Thoracic aorta (tissue), 2 donors: Measurements from ENCODE around the gene CDC42BPG. TPM values are rescaled to one million over a fixed set of nuclear protein-coding genes. Genes with fewer than 3 reads are reported as not detected.
A peak's percentile ranks its signal among the peaks of the same experiment; 100 is the strongest.

Experiments
- ATAC-seq: fragments of 150-250 bp; one replicate; pipeline ENCODE4 v1.8.0; 2017; ENCODE audit warnings: low read depth; ENCODE audit not compliant: insufficient number of reproducible peaks, low FRiP score
- DNase-seq: peaks from one replicate; pipeline ENCODE4 v3.0.0-alpha.2; 2020; ENCODE audit warnings: low spot score
- H3K27ac ChIP-seq, 2 donors: fragments of 200-600 bp; sonication (generic); 1 replicate in 1 of 2; 2 replicates in 1 of 2; pipeline ENCODE4 v1.5.1; 2016; ENCODE audit warnings: mild to moderate bottlenecking in 2 of 2, moderate library complexity in 2 of 2
- H3K27me3 ChIP-seq: fragments of 200-600 bp; sonication (generic); replicated peaks from 2 replicates; pipeline ENCODE4 v1.6.0; 2016; ENCODE audit warnings: mild to moderate bottlenecking; ENCODE audit not compliant: insufficient read depth
- H3K36me3 ChIP-seq: fragments of 200-600 bp; sonication (generic); one replicate; pipeline ENCODE4 v1.5.1; 2016
- H3K4me1 ChIP-seq, 2 donors: fragments of 200-600 bp; sonication (generic); 1 replicate in 1 of 2; 2 replicates in 1 of 2; pipeline versions ENCODE4 v1.5.1 to v1.6.0; 2016; ENCODE audit warnings: low read depth in 2 of 2, mild to moderate bottlenecking in 1 of 2; ENCODE audit not compliant: control insufficient read depth in 1 of 2
- H3K4me3 ChIP-seq: fragments of 200-600 bp; sonication (generic); 2 replicates; pipeline ENCODE4 v1.5.1; 2016; ENCODE audit warnings: mild to moderate bottlenecking
- H3K9me3 ChIP-seq: fragments of 200-600 bp; sonication (generic); 2 replicates; pipeline ENCODE4 v1.5.1; 2016
- total RNA-seq, 2 donors: library from RNA; depleted of rRNA; stranded (reverse); fragments of >200 nt; gene quantifications; one replicate each; pipeline versions ENCODE4 v1.1.0 to v1.2.3, GENCODE V29; 2016
- TF ChIP-seq, protein P1 (sequence below): fragments of 200-600 bp; sonication (generic); IDR thresholded peaks from one replicate; pipeline ENCODE4 v1.5.1; 2019; ENCODE audit warnings: antibody characterized with exemption

The CDC42BPG gene
- total RNA-seq, 2 donors from 2014 or later = 0.68 to 1.2 TPM

DNA sequence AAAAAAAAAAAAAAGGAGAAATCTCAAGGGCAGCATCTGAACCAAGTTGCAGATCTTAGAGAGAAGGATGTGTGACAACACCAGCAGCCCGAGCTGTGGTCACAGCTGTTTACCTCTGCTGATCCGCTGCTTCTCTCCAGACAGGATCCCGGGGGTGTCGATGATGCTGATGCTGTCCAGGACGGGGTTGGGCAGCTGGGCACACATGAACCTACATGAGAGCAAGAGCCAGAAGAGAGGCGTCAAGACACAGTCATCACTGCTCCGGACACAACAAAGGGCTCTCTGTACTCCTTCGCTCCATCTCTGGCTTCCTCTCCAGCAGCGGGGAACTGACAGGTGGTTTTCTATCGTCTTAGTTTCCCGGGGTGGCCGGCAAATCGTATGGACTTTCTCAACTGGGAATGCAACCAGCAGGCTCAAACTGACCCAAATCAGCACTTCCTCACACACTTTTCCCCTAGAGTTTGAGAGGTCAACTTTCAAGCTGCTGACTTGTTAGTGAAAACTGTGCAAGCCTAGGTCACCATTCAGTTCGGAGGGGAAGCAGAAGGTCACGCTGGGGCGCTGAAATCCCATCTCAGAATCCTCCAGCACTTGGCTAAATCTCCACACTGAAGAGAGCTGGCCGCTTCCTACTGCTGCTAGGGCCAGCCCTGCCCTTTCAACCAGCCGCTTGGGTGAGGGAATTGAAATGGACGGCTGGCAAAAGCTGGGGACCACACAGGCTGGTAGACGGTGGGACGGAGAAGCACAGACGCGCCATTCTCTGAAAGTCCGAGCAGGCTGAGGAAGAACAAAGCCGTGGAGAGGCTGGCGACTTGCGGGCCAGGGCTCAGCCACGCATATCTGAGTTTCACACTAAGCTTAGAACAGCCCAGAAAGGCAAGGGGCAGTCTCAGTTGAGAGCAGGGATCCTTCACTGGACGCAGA, 30.1 kb upstream of the CDC42BPG start:
- TF ChIP-seq, protein P1, sequence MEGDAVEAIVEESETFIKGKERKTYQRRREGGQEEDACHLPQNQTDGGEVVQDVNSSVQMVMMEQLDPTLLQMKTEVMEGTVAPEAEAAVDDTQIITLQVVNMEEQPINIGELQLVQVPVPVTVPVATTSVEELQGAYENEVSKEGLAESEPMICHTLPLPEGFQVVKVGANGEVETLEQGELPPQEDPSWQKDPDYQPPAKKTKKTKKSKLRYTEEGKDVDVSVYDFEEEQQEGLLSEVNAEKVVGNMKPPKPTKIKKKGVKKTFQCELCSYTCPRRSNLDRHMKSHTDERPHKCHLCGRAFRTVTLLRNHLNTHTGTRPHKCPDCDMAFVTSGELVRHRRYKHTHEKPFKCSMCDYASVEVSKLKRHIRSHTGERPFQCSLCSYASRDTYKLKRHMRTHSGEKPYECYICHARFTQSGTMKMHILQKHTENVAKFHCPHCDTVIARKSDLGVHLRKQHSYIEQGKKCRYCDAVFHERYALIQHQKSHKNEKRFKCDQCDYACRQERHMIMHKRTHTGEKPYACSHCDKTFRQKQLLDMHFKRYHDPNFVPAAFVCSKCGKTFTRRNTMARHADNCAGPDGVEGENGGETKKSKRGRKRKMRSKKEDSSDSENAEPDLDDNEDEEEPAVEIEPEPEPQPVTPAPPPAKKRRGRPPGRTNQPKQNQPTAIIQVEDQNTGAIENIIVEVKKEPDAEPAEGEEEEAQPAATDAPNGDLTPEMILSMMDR = no peak
- Histone ChIP-seq H3K4me3 (peak overlapping the region; percentile 78), H3K9me3 (no peaks in the 10 kb centered on the region), H3K27ac (peak overlapping the region; percentile 28 to 76), H3K4me1 (peaks cover 49 to 86% of the 10 kb centered on the region in 2 donors), H3K36me3 (peaks cover 9% of the 10 kb centered on the region), H3K27me3 (no peaks in the 10 kb centered on the region)
- ATAC-seq (no peak), DNase-seq (no peak)

DNA sequence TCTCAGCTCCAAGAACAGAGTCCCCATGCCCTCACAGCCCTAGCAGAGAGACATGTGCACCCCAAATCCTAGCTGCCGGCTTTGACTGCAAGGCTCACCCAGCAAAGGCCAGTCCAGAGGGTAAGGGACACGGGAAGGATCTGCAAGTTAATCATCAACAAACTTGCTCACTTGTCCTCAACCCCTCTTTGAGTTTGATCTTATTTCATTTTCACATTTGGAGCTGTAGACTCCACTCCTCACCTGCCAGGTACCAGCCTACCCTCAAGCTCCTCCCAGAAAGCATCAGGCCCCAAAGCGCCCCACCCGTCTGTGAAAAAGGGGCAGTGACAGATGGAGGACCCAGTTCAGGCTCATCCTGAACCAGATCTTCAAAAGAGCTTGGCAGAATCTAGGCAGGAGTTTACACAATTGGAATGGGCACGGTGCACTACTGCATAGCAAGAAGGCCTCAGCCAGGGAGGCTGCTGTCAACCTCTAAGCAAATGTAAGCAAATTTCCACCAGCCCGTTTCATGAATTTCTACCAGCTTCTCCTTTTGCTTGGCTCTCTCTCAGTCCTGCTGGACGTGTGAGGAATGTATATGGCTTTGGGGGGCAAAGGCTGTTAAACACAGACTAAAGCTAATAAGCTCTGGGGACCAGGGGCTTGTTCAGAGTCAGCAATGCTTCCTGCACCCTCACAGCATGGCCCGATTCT, 28.5 kb upstream of the CDC42BPG start:
- DNase-seq = no peak
- ATAC-seq = no peak
- Histone ChIP-seq H3K36me3 (peaks cover 12% of the 10 kb centered on the region), H3K4me1 (peaks cover 57 to 96% of the 10 kb centered on the region in 2 donors), H3K9me3 (no peaks in the 10 kb centered on the region), H3K27ac (peak overlapping the region in 1 of 2 donors; percentile 14), H3K4me3 (no peak overlapping the region), H3K27me3 (no peaks in the 10 kb centered on the region)
- TF ChIP-seq, protein P1 = no peak

DNA sequence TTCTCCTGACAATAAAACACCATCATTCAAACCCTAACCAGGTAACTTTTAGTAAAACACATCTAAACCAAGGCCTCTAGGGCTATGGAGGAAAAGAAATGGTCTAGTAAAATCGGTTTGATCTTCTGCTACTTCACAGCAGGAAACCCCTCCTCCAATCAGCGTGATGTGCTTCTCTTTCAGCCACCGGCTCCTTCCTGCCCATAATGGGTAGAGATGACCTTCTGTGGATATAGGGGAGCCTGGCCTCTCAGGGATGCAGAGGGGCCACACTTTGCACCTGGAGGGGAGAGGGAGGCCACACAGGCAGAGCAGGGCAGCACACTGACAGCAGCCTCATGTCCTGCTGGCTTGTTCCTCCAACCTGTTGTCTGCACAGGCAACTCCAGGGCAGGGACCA, 27.0 kb upstream of the CDC42BPG start:
- Histone ChIP-seq H3K4me1 (peaks cover 66 to 98% of the 10 kb centered on the region in 2 donors), H3K36me3 (peaks cover 12% of the 10 kb centered on the region), H3K4me3 (peak overlapping the region; percentile 51), H3K9me3 (no peaks in the 10 kb centered on the region), H3K27ac (peak overlapping the region; percentile 86 to 98), H3K27me3 (no peaks in the 10 kb centered on the region)
- ATAC-seq (no peak), DNase-seq (no peak)
- TF ChIP-seq, protein P1 = no peak

DNA sequence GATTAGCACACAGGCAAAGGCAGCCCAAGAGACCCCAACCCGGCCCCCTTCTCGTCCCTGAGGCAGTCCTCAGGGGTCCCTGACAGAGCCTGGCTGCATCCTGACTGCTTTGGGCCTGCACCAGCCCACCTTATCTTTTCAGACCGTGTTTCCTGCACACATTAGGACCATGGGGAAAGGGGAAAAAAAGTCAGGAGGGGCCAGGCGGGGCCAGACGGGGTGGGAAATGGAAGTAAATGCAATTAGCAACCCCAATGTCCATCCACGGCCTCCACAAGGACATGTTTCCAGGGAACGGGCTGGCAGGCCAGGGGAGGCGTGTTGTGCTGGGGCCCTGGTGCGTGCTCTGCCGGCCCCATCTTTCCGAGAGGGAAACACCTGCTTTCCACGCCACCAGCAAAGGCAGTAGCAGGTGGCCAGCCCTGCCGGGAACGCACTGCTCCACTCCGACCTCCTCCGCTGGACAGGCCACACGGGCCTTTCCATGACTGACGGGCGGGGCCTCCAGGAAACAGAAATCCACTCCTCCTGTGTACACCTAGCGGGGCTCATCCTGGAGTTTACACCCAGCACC, 26.5 kb upstream of the CDC42BPG start:
- no peak for ATAC-seq
- TF ChIP-seq, protein P1 = no peak
- no peak for DNase-seq
- Histone ChIP-seq H3K4me1 (peaks cover 70 to 98% of the 10 kb centered on the region in 2 donors), H3K27me3 (no peaks in the 10 kb centered on the region), H3K27ac (peak overlapping the region; percentile 86 to 98), H3K4me3 (peak overlapping the region; percentile 51), H3K36me3 (peaks cover 12% of the 10 kb centered on the region), H3K9me3 (no peaks in the 10 kb centered on the region)
